Cardiac muscle cell (in vitro differentiated cells and primary cell): ENCODE measurements around the gene SOCS1. TPM values are rescaled to one million over a fixed set of nuclear protein-coding genes. Genes with fewer than 3 reads are reported as not detected.

Experiments used
- DNase-seq, 2 donors: peaks; one replicate each; pipeline versions ENCODE4 v3.0.0 to v3.0.0-alpha.2; 2010 to 2017; ENCODE audit warnings: low read depth in 1 of 2, low spot score in 1 of 2
- H3K27ac ChIP-seq: fragments of 200-600 bp; sonication (generic); 2 replicates; pipeline ENCODE4 v1.5.1; 2016
- H3K27me3 ChIP-seq: fragments of 200-600 bp; sonication (generic); 2 replicates; pipeline ENCODE4 v1.6.0; 2016; ENCODE audit warnings: control low read depth
- H3K36me3 ChIP-seq: fragments of 200-600 bp; sonication (generic); 2 replicates; pipeline ENCODE4 v1.5.1; 2016; ENCODE audit warnings: control low read depth
- H3K4me1 ChIP-seq: fragments of 200-600 bp; sonication (generic); 2 replicates; pipeline ENCODE4 v1.8.1; 2017; ENCODE audit warnings: low read depth, mild to moderate bottlenecking, mixed run types
- H3K4me3 ChIP-seq: fragments of 200-600 bp; sonication (generic); 2 replicates; pipeline ENCODE4 v1.5.1; 2016; ENCODE audit warnings: mild to moderate bottlenecking
- H3K9me3 ChIP-seq: fragments of 200-600 bp; sonication (generic); 2 replicates; pipeline ENCODE4 v1.5.1; 2017; ENCODE audit warnings: low read depth, mild to moderate bottlenecking, control low read depth
- CTCF ChIP-seq: IDR thresholded peaks from 2 replicates; pipeline ENCODE4 v1.5.1; 2012; ENCODE audit warnings: low read depth, mild to moderate bottlenecking, low read length
- polyA plus RNA-seq: library from polyadenylated mRNA; unstranded; fragments of >200 nt; fragmentation: Nextera tagmentation; extraction: Ambion mirVana; gene quantifications from 2 replicates; pipeline ENCODE4 v1.2.1, GENCODE V29; 2016
- total RNA-seq: library from RNA; depleted of rRNA; stranded (reverse); fragments of >200 nt; gene quantifications from 2 replicates; pipeline ENCODE4 v1.2.3, GENCODE V29; 2016

Gene SOCS1
- total and polyA plus RNA-seq, 2 experiments from 2014 or later = 3.6 to 11.0 TPM

DNA sequence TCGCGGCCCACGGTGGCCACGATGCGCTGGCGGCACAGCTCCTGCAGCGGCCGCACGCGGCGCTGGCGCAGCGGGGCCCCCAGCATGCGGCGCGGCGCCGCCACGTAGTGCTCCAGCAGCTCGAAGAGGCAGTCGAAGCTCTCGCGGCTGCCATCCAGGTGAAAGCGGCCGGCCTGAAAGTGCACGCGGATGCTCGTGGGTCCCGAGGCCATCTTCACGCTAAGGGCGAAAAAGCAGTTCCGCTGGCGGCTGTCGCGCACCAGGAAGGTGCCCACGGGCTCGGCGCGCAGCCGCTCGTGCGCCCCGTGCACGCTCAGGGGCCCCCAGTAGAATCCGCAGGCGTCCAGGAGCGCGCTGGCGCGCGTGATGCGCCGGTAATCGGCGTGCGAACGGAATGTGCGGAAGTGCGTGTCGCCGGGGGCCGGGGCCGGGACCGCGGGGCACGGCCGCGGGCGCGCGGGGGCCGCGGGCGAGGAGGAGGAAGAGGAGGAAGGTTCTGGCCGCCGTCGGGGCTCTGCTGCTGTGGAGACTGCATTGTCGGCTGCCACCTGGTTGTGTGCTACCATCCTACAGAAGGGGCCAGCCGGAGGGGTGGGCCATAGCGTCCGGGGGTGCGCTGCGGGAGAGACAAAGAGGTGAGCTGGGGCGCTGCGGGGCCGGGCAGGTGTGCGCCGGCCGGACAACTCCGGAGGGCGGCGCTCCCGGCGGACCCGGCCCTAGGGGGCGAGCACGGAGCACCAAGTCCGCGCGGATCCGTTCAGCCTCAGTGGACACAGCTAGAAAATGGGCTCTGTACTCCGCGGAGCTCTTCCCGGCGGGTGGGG lies 879 bp downstream of the SOCS1 start:
- no peaks in the 10 kb centered on the region for H3K27me3 ChIP-seq
- H3K4me3 ChIP-seq = peak overlapping the region; percentile 81
- no peaks in the 10 kb centered on the region for H3K9me3 ChIP-seq
- peak; percentile 62 to 74 for DNase-seq
- H3K36me3 ChIP-seq = no peaks in the 10 kb centered on the region
- peak; percentile 26 for TF ChIP-seq CTCF
- H3K27ac ChIP-seq = no peak overlapping the region
- no peaks in the 10 kb centered on the region for H3K4me1 ChIP-seq

GRCh38 chr16:11253995-11254912 lies 1.8 kb downstream of the SOCS1 start:
- no peaks in the 10 kb centered on the region for H3K36me3 ChIP-seq
- no peak for TF ChIP-seq CTCF
- H3K4me3 ChIP-seq = peak overlapping the region; percentile 81
- H3K27me3 ChIP-seq = no peaks in the 10 kb centered on the region
- H3K9me3 ChIP-seq = no peaks in the 10 kb centered on the region
- no peaks in the 10 kb centered on the region for H3K4me1 ChIP-seq
- no peak for DNase-seq
- no peak overlapping the region for H3K27ac ChIP-seq

- no peak for TF ChIP-seq CTCF
- DNase-seq = no peak
- H3K4me1 ChIP-seq = no peaks in the 10 kb centered on the region
- no peaks in the 10 kb centered on the region for H3K9me3 ChIP-seq
- H3K36me3 ChIP-seq = no peaks in the 10 kb centered on the region
- no peak overlapping the region for H3K27ac ChIP-seq
- no peak overlapping the region for H3K4me3 ChIP-seq
- H3K27me3 ChIP-seq = no peaks in the 10 kb centered on the region
Observed at GRCh38 chr16:11253009-11253994, 2.7 kb downstream of the SOCS1 start.

DNA sequence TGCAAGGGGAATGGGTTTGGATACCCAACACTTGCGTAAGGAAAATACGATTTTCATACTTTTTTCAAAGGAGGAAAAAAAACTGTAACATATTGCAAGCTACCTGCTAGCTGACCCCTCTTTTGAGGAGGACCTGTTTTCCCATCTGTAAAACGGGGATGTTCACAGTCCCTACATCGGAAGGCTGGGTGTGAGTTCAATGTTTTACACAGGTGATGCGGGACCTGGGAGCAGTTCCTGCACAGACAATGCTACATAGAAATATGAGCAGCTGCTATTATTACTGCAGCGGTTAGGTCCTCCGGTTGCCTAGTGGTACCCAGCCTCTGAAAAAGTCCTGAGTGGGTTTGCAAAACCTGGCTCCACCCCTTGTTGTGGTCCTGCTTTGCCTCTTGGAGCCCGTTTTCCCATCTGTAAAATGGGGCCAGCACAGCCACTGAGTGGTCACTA lies 3.5 kb downstream of the SOCS1 start:
- Histone ChIP-seq H3K4me3 (no peak overlapping the region), H3K4me1 (no peaks in the 10 kb centered on the region), H3K27ac (no peak overlapping the region), H3K27me3 (no peaks in the 10 kb centered on the region), H3K36me3 (no peaks in the 10 kb centered on the region), H3K9me3 (no peaks in the 10 kb centered on the region)
- TF ChIP-seq CTCF = no peak
- no peak for DNase-seq
